ENCODE data around the gene FLT4. TPM values are rescaled to one million over a fixed set of nuclear protein-coding genes. Genes with fewer than 3 reads are reported as not detected.

FLT4 gene
- total and polyA plus RNA-seq, 9 of the 15 experiments (the other 6 are each of a cell fraction or from before 2014, with no cell fraction given) = 0.01 to 0.42 (median 0.14) TPM; not detected in 2

DNA sequence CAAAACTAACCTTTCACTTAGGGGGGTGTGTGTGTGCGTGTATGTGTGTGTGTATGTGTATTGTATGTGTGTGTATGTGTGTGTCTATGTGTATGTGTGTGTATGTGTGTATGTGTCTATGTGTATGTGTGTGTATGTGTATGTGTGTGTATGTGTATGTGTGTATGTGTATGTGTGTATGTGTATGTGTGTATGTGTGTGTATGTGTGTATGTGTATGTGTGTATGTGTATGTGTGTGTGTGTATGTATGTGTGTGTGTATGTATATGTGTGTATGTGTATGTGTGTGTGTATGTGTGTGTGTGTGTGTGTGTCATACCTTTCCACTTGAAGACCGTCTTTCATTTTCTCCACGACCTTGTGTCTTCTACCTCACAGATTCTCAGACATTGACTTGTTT is 20.8 kb upstream of the FLT4 start (continued):
- TF ChIP-seq, protein P1, sequence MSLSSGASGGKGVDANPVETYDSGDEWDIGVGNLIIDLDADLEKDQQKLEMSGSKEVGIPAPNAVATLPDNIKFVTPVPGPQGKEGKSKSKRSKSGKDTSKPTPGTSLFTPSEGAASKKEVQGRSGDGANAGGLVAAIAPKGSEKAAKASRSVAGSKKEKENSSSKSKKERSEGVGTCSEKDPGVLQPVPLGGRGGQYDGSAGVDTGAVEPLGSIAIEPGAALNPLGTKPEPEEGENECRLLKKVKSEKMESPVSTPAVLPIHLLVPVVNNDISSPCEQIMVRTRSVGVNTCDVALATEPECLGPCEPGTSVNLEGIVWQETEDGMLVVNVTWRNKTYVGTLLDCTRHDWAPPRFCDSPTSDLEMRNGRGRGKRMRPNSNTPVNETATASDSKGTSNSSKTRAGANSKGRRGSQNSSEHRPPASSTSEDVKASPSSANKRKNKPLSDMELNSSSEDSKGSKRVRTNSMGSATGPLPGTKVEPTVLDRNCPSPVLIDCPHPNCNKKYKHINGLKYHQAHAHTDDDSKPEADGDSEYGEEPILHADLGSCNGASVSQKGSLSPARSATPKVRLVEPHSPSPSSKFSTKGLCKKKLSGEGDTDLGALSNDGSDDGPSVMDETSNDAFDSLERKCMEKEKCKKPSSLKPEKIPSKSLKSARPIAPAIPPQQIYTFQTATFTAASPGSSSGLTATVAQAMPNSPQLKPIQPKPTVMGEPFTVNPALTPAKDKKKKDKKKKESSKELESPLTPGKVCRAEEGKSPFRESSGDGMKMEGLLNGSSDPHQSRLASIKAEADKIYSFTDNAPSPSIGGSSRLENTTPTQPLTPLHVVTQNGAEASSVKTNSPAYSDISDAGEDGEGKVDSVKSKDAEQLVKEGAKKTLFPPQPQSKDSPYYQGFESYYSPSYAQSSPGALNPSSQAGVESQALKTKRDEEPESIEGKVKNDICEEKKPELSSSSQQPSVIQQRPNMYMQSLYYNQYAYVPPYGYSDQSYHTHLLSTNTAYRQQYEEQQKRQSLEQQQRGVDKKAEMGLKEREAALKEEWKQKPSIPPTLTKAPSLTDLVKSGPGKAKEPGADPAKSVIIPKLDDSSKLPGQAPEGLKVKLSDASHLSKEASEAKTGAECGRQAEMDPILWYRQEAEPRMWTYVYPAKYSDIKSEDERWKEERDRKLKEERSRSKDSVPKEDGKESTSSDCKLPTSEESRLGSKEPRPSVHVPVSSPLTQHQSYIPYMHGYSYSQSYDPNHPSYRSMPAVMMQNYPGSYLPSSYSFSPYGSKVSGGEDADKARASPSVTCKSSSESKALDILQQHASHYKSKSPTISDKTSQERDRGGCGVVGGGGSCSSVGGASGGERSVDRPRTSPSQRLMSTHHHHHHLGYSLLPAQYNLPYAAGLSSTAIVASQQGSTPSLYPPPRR (CRISPR knock-in tag; IDR thresholded peaks at IDR 0.05; ENCODE audit: borderline replicate concordance) = no peak
- TF ChIP-seq ATF7 (IDR thresholded peaks at IDR 0.05) (no peak), EP400 (IDR thresholded peaks at IDR 0.05) (no peak), ZNF79 (CRISPR knock-in tag; IDR thresholded peaks at IDR 0.05; ENCODE audit: low read depth) (no peak), MYBL2 (IDR thresholded peaks at IDR 0.05; ENCODE audit: low read depth) (peak; percentile 22; the same call in 1 of the 2 replicates), MYBL2 (CRISPR knock-in tag; IDR thresholded peaks at IDR 0.05; ENCODE audit: borderline replicate concordance) (no peak), SREBF1 (IDR thresholded peaks at IDR 0.05; ENCODE audit: borderline replicate concordance, low read depth, low read length) (no peak), DDX20 (tag; IDR thresholded peaks at IDR 0.05; ENCODE audit: low read depth) (no peak), TCF3 (CRISPR knock-in tag; IDR thresholded peaks at IDR 0.05) (no peak), GABPA (tag; conservative IDR thresholded peaks at IDR 0.05; ENCODE audit: low read depth) (no peak), CTBP1 (IDR thresholded peaks at IDR 0.05; ENCODE audit: borderline replicate concordance) (no peak), SAFB2 (IDR thresholded peaks at IDR 0.05; ENCODE audit: borderline replicate concordance, low read depth, low read length, severe bottlenecking) (no peak), ZKSCAN1 (IDR thresholded peaks at IDR 0.05; ENCODE audit: low read depth, low read length) (no peak), HDAC1 (IDR thresholded peaks at IDR 0.05) (peak in 1 of 2 experiments; percentile 64; a peak in 2 of 4 replicates), KAT7 (CRISPR knock-in tag; IDR thresholded peaks at IDR 0.05; ENCODE audit: borderline replicate concordance) (no peak), ZNF764 (CRISPR knock-in tag; IDR thresholded peaks at IDR 0.05; ENCODE audit: low read depth) (no peak)
- TF ChIP-seq, protein P2, sequence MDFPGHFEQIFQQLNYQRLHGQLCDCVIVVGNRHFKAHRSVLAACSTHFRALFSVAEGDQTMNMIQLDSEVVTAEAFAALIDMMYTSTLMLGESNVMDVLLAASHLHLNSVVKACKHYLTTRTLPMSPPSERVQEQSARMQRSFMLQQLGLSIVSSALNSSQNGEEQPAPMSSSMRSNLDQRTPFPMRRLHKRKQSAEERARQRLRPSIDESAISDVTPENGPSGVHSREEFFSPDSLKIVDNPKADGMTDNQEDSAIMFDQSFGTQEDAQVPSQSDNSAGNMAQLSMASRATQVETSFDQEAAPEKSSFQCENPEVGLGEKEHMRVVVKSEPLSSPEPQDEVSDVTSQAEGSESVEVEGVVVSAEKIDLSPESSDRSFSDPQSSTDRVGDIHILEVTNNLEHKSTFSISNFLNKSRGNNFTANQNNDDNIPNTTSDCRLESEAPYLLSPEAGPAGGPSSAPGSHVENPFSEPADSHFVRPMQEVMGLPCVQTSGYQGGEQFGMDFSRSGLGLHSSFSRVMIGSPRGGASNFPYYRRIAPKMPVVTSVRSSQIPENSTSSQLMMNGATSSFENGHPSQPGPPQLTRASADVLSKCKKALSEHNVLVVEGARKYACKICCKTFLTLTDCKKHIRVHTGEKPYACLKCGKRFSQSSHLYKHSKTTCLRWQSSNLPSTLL (IDR thresholded peaks at IDR 0.05) = peak; percentile 50; the same call in 1 of the 2 replicates
- TF ChIP-seq, protein P3, sequence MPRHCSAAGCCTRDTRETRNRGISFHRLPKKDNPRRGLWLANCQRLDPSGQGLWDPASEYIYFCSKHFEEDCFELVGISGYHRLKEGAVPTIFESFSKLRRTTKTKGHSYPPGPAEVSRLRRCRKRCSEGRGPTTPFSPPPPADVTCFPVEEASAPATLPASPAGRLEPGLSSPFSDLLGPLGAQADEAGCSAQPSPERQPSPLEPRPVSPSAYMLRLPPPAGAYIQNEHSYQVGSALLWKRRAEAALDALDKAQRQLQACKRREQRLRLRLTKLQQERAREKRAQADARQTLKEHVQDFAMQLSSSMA (CRISPR knock-in tag; IDR thresholded peaks at IDR 0.05) = no peak
- TF ChIP-seq, protein P4, sequence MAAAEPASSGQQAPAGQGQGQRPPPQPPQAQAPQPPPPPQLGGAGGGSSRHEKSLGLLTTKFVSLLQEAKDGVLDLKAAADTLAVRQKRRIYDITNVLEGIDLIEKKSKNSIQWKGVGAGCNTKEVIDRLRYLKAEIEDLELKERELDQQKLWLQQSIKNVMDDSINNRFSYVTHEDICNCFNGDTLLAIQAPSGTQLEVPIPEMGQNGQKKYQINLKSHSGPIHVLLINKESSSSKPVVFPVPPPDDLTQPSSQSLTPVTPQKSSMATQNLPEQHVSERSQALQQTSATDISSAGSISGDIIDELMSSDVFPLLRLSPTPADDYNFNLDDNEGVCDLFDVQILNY (CRISPR knock-in tag; IDR thresholded peaks at IDR 0.05) = no peak
- TF ChIP-seq, protein P5, sequence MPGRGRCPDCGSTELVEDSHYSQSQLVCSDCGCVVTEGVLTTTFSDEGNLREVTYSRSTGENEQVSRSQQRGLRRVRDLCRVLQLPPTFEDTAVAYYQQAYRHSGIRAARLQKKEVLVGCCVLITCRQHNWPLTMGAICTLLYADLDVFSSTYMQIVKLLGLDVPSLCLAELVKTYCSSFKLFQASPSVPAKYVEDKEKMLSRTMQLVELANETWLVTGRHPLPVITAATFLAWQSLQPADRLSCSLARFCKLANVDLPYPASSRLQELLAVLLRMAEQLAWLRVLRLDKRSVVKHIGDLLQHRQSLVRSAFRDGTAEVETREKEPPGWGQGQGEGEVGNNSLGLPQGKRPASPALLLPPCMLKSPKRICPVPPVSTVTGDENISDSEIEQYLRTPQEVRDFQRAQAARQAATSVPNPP (IDR thresholded peaks at IDR 0.05; ENCODE audit: borderline replicate concordance, insufficient read depth, insufficient read length) = no peak
